Measurements from ENCODE around the gene GPR137. TPM values are rescaled to one million over a fixed set of nuclear protein-coding genes. Genes with fewer than 3 reads are reported as not detected.
"Not testable (repeated sequence)": the region's sequence is repeated elsewhere in the genome, so short reads cannot be mapped to it uniquely, and the experiment has no call there.

The GPR137 gene
- total RNA-seq, 1 experiment from 2014 or later = 26.8 TPM

GRCh38 chr11:64303109-64304031, 17.7 kb downstream of the GPR137 start:
- no peak for DNase-seq (ENCODE audit: low read depth)

GRCh38 chr11:64304032-64304315, 18.3 kb downstream of the GPR137 start:
- DNase-seq (ENCODE audit: low read depth) = no peak

- peak; percentile 85 for DNase-seq (ENCODE audit: low read depth)
These were observed 18.8 kb downstream of the GPR137 start for GRCh38 chr11:64304316-64305072.

DNA sequence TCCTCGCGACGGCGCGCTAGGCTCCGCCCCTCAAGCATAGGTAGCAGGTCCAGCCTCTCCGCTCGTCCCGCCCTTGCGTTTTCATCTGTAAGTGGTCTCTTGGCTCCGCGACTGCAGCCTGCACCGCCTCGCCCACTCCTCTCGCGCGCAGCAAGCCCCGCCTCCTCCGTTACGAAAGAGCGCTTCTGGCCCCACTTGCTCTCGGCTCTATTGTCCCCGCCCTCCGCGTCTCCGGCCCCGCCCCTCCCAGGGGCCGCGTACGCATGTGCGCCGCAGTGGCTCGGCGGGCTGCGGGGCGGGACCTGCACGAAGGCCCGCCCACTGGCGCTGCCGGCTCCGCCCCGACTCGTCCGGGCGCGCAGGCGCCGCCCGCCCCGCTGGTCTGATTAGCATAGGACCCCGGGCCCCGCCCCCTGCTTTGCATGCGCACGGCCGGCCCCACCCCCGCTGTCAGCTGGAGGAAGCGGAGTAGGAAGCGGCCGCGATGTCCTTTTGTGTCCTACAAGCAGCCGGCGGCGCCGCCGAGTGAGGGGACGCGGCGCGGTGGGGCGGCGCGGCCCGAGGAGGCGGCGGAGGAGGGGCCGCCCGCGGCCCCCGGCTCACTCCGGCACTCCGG, 19.5 kb downstream of the GPR137 start, which contains the start of gene ESRRA:
ESRRA (plus strand) TSS at position 450 of the 616 bp plus-strand sequence. CDS start 1,656 bp downstream, outside the sequence.
- peak; percentile 93 for DNase-seq (ENCODE audit: low read depth)

- peak; percentile 35 for DNase-seq (ENCODE audit: low read depth)
These were observed 20.3 kb downstream of the GPR137 start for GRCh38 chr11:64305691-64306562.

DNA sequence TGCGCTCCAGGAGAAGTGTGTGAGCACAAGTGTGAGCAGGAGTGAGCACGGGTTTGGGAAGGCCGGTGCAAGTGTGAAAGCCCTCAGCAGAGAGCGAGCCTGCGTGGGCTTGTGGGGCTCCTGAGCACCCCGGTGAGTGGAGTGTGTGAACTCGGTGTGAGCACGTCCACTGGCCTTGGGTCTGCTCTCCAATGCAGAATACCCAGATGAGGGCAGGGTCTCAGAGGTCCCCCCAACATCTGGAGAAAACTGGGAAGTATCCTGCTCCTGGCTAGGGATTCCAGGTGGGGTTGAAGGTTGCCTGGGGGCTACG, 20.9 kb downstream of the GPR137 start:
- no peak for DNase-seq (ENCODE audit: low read depth)

DNA sequence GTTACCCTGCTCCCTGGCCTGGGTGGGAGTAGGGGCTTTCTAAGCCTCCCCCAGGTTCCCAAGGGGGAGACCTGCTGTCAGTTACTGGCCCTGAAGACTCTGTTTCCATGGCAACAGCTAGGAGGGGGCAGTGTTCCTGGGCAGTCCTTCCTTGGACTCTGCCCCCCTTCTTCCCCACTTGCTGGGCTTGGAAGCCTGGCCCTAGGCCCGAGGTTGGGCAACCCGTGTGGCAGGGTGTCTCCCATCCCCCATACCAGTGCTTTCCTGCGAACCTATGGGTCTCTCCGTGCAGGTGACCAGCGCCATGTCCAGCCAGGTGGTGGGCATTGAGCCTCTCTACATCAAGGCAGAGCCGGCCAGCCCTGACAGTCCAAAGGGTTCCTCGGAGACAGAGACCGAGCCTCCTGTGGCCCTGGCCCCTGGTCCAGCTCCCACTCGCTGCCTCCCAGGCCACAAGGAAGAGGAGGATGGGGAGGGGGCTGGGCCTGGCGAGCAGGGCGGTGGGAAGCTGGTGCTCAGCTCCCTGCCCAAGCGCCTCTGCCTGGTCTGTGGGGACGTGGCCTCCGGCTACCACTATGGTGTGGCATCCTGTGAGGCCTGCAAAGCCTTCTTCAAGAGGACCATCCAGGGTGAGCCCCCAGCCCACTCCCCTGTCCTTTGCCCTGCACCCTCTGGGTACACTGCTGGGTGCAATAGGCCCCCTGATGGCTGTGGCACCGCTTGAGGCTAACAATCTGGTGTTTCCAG, 21.4 kb downstream of the GPR137 start:
- no peak for DNase-seq (ENCODE audit: low read depth)

DNA sequence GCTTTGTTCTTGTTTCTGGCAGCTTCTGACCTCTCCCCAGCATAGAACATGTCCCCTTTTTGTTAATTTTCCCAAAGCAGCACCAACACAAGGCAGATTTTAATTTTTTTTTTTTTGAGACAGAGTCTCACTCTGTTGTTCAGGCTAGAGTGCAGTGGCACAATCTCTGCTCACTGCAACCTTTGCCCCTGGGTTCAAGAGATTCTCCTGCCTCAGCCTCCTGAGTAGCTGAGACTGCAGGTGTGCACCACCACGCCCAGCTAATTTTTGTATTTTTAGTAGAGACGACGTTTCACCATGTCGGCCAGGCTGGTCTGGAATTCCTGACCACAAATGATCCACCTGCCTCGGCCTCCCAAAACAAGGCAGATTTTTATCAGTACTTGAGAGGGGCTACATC, 22.1 kb downstream of the GPR137 start:
- not testable (repeated sequence) for DNase-seq (ENCODE audit: low read depth)

- DNase-seq (ENCODE audit: low read depth) = no peak
These were observed 27.3 kb downstream of the GPR137 start for GRCh38 chr11:64312947-64313346.

DNA sequence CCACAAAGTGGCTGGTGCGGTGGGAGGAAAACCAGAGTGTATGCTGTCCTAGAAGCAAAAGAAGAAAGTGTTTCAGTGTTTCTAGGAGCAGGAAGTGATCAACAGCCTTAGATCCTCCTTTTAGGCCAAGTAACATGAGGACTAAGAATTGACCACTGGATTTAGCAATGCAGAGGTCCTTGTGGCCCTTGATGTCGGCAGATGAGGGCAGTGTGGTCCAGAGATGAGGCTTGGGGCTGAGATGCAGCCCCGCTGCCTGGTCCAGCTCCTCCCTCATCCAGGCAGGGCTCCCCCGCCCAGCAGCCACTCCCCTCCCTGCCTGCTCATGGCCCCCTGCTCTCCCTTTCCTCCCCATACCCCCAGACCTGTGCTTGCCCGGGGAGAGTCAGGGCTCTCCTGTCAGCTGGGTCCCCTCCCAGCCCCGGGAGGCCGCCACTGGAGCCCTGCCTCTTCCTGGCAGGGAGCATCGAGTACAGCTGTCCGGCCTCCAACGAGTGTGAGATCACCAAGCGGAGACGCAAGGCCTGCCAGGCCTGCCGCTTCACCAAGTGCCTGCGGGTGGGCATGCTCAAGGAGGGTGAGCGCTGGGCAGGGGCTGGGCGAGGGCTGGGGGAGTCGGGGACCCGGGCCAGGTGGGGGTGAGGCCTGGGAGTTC, 28.0 kb downstream of the GPR137 start:
- no peak for DNase-seq (ENCODE audit: low read depth)

DNA sequence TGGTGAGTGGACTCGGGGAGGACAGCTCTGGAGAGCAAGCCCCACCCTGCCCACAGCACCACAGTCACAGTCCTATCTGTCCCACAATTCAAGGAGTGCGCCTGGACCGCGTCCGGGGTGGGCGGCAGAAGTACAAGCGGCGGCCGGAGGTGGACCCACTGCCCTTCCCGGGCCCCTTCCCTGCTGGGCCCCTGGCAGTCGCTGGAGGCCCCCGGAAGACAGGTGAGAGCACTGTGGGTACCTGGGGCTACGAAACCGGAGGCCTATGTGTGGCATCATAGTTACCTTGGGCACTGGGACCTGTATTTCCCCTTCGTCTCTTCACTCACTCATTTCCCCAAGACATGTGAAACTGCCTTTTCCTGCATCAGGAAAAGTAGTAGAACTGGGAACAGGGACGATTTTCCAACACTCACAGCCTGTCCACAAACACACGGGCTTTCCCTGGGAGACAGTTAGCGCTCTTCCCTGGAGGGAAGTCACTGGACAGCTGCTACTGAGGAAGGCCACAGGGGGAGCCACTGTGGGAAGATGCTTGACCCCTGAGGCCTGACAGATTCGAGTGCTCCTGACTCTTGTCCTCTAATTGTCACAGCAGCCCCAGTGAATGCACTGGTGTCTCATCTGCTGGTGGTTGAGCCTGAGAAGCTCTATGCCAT, 28.6 kb downstream of the GPR137 start:
- no peak for DNase-seq (ENCODE audit: low read depth)

GRCh38 chr11:64314805-64315561, 29.3 kb downstream of the GPR137 start:
- DNase-seq (ENCODE audit: low read depth) = no peak

GRCh38 chr11:64315667-64316526, 30.2 kb downstream of the GPR137 start:
- DNase-seq (ENCODE audit: low read depth) = not testable (repeated sequence)

GRCh38 chr11:64316672-64317324, 31.1 kb downstream of the GPR137 start:
- DNase-seq (ENCODE audit: low read depth) = peak; percentile 25

GRCh38 chr11:64317325-64317960, 31.8 kb downstream of the GPR137 start, which contains the start of gene TRMT112:
TSS of gene TRMT112 (minus strand) at chr11:64317559. CDS start at chr11:64317526, 33 bp downstream.
- peak; percentile 98 for DNase-seq (ENCODE audit: low read depth)

- peak; percentile 96 for DNase-seq (ENCODE audit: low read depth)
These were observed 32.5 kb downstream of the GPR137 start, which contains the start of gene PRDX5 for GRCh38 chr11:64317961-64318765. TSS of gene PRDX5 (plus strand) at chr11:64318121. CDS start at chr11:64318216, 95 bp downstream.

Data from RPMI7951 (cell line).